ENCODE measurements around the gene FBP1. TPM values are rescaled to one million over a fixed set of nuclear protein-coding genes. Genes with fewer than 3 reads are reported as not detected.

The FBP1 gene
- total RNA-seq, 1 experiment from 2014 or later: 1.9 TPM

- TF ChIP-seq CTCF (conservative IDR thresholded peaks at IDR 0.05): no peak
- no peak for DNase-seq
- no peak overlapping the region for H3K4me2 ChIP-seq (ENCODE audit: insufficient read depth, insufficient read length, low read length)
- no peaks in the 10 kb centered on the region for H3K4me1 ChIP-seq (ENCODE audit: insufficient read depth, low read length)
- H2BK120ac ChIP-seq (ENCODE audit: low read depth, low read length, poor library complexity, severe bottlenecking): no peak overlapping the region
- H2AFZ ChIP-seq (ENCODE audit: low read length): no peak overlapping the region
- no peaks in the 10 kb centered on the region for H3K79me1 ChIP-seq (ENCODE audit: insufficient read depth, low read depth, low read length, poor library complexity, severe bottlenecking)
- H3K23ac ChIP-seq (ENCODE audit: insufficient read length, low read depth, low read length): no peak overlapping the region
- no peaks in the 10 kb centered on the region for H3K79me2 ChIP-seq (ENCODE audit: insufficient read depth, low read length)
- H3K9me3 ChIP-seq (ENCODE audit: control insufficient read depth, low read depth, low read length): no peaks in the 10 kb centered on the region
- no peak overlapping the region for H3K56ac ChIP-seq (ENCODE audit: insufficient read length, low read depth, low read length)
- no peak overlapping the region for H2AK5ac ChIP-seq (ENCODE audit: insufficient read length, low read length)
- H3K27me3 ChIP-seq (ENCODE audit: insufficient read depth, low read length): no peaks in the 10 kb centered on the region
- no peak overlapping the region for H4K5ac ChIP-seq (ENCODE audit: insufficient read length, low read depth, low read length)
- no peak overlapping the region for H4K8ac ChIP-seq (replicated peaks; ENCODE audit: insufficient read length, low read depth, low read length)
- Mint-ChIP-seq H3K4me3 (no peak overlapping the region), H3K27ac (no peak overlapping the region), H3K27me3 (ENCODE audit: low read depth) (peaks cover 16% of the 10 kb centered on the region), H3K36me3 (ENCODE audit: insufficient read depth in 1 of 3, low read depth in 3 of 3) (no peaks in the 10 kb centered on the region; a peak in 2 of 7 replicates), H3K4me1 (peaks cover 4 to 6% of the 10 kb centered on the region in 2 experiments; a peak in 2 of 4 replicates), H3K9me3 (no peaks in the 10 kb centered on the region)
- no peak overlapping the region for H2BK12ac ChIP-seq (ENCODE audit: insufficient read length, low read depth, low read length)
- H2BK5ac ChIP-seq (ENCODE audit: insufficient read length, low read length): no peak overlapping the region
- no peaks in the 10 kb centered on the region for H4K20me1 ChIP-seq (ENCODE audit: control insufficient read depth, insufficient read depth, insufficient read length)
- no CpG with 5 or more reads among the region's 9 CpGs for WGBS (ENCODE audit: extremely low coverage, insufficient read length, low lambda C conversion rate)
- no peak overlapping the region for H2BK20ac ChIP-seq (ENCODE audit: low read depth, low read length, poor library complexity, severe bottlenecking)
- H3T11ph ChIP-seq (ENCODE audit: low read length): no peak overlapping the region
- no peak overlapping the region for H4K91ac ChIP-seq (ENCODE audit: insufficient read length, low read depth, low read length)
- no peak overlapping the region for H2BK15ac ChIP-seq (ENCODE audit: low read depth, low read length)
- no peak overlapping the region for H3K4ac ChIP-seq (ENCODE audit: low read depth, low read length)
- H3K9ac ChIP-seq (ENCODE audit: extremely low read depth, insufficient read length, low read length): no peak overlapping the region
- no peak overlapping the region for H3K18ac ChIP-seq (ENCODE audit: insufficient read length, low read depth, low read length)
- H3K23me2 ChIP-seq (ENCODE audit: insufficient read length, low read depth, low read length, poor library complexity, severe bottlenecking): no peaks in the 10 kb centered on the region
- no peak overlapping the region for H3K27ac ChIP-seq (ENCODE audit: insufficient read length, low read depth, low read length)
- H3K14ac ChIP-seq (ENCODE audit: insufficient read depth, low read length): no peak overlapping the region
These were observed 52.5 kb downstream of the FBP1 start for GRCh38 chr9:94586814-94587213.

Data from H9 (cell line).